Spleen (tissue), 11 donors: ENCODE data around the gene NAB1. TPM values are rescaled to one million over a fixed set of nuclear protein-coding genes. Genes with fewer than 3 reads are reported as not detected.

Source experiments
- DNase-seq: peaks from one replicate; pipeline ENCODE4 v3.0.0-alpha.2; 2020
- H3K27ac ChIP-seq, 8 donors: fragments of 200-600 bp; sonication (generic) in 7 of 8; 1 replicate in 4 of 8; 2 replicates in 4 of 8; pipeline versions ENCODE4 v1.5.0 to v1.8.0; 2016 to 2021; ENCODE audit warnings: inconsistent platforms in 4 of 8, mild to moderate bottlenecking in 4 of 8, moderate library complexity in 1 of 8
- H3K27me3 ChIP-seq, 7 donors: fragments of 200-600 bp; sonication (generic) in 6 of 7; replicated peaks in 1 of 7; 1 replicate in 4 of 7; 2 replicates in 3 of 7; pipeline versions ENCODE4 v1.5.0 to v1.8.0; 2016 to 2021; ENCODE audit warnings: inconsistent platforms in 3 of 7, mild to moderate bottlenecking in 1 of 7
- H3K36me3 ChIP-seq, 6 donors: fragments of 200-600 bp; sonication (generic) in 5 of 6; 1 replicate in 4 of 6; 2 replicates in 2 of 6; pipeline versions ENCODE4 v1.5.0 to v1.8.0; 2016 to 2021; ENCODE audit warnings: inconsistent platforms in 2 of 6
- H3K4me1 ChIP-seq, 6 donors: fragments of 200-600 bp; sonication (generic) in 5 of 6; 1 replicate in 3 of 6; 2 replicates in 3 of 6; pipeline versions ENCODE4 v1.5.0 to v1.8.0; 2016 to 2021; ENCODE audit warnings: inconsistent platforms in 3 of 6
- H3K4me3 ChIP-seq, 8 donors: fragments of 200-600 bp; sonication (generic) in 7 of 8; 1 replicate in 4 of 8; 2 replicates in 4 of 8; pipeline versions ENCODE4 v1.5.0 to v1.8.0; 2016 to 2021; ENCODE audit warnings: inconsistent platforms in 4 of 8, mild to moderate bottlenecking in 4 of 8, moderate library complexity in 2 of 8
- H3K9me3 ChIP-seq, 8 donors: fragments of 200-600 bp; sonication (generic) in 7 of 8; 1 replicate in 4 of 8; 2 replicates in 4 of 8; pipeline versions ENCODE4 v1.5.0 to v1.8.0; 2016 to 2021; ENCODE audit warnings: inconsistent platforms in 4 of 8
- POLR2A ChIP-seq, 3 donors: fragments of 450-650 bp; IDR thresholded peaks; one replicate each; pipeline ENCODE4 v1.5.1; 2017; ENCODE audit warnings: antibody characterized with exemption in 3 of 3, mild to moderate bottlenecking in 1 of 3
- POLR2AphosphoS5 ChIP-seq, 3 donors: sonication (generic); formaldehyde crosslinking; IDR thresholded peaks; one replicate each; pipeline ENCODE4 v1.5.1; 2017; ENCODE audit warnings: antibody characterized with exemption in 3 of 3
- WGBS, 5 donors: extraction: QIAGEN DNeasy Blood & Tissue Kit in 3 of 5; methylation state at CpG; one replicate each; pipeline versions ENCODE4 v1.1.5 to v1.1.7; 2013 to 2018; 5-methylcytosine and 5-hydroxymethylcytosine counted together
- intact Hi-C: fragments of 100-400 bp; cut with DNase I; formaldehyde crosslinking; loops from one replicate; pipeline ENCODE4 v1.15.0; 2023; ENCODE audit warnings: low total_unique reads
- polyA plus RNA-seq, 3 donors: library from polyadenylated mRNA; stranded (reverse); fragments of 200-250 nt; gene quantifications; one replicate each; pipeline ENCODE4 v1.2.1, GENCODE V29; 2013
- total RNA-seq, 7 donors: library from RNA; depleted of rRNA in 3 of 7; stranded (reverse); fragments of >200 nt in 3 of 7; fragmentation: NEBNext Ultra II Directional in 4 of 7; extraction: Animal tissue kit (Norgen Biotek cat#: 25700) in 4 of 7; gene quantifications; one replicate each; pipeline versions ENCODE4 v1.1.0 to v1.2.1, GENCODE V29; 2016 to 2021
- TF ChIP-seq, protein P1 (sequence below), 11 experiments: fragments of 200-600 bp in 7 of 11; fragments of 450-650 bp in 4 of 11; sonication (generic) in 4 of 11; IDR thresholded peaks in 8 of 11; conservative IDR thresholded peaks in 3 of 11; 1 replicate in 7 of 11; 2 replicates in 4 of 11; pipeline versions ENCODE4 v1.4.0 to v1.8.0; 2016 to 2021; ENCODE audit warnings: antibody characterized with exemption in 11 of 11, inconsistent platforms in 4 of 11, mild to moderate bottlenecking in 1 of 11
- donor health status: healthy with polysubstance abuse.
- donor health status: DM: no; HTN: no; CAD: no; lungs with moderate emphysema.
- donor health status: DM: no; HTN: no; CAD: no.
- donor health status: Bipolar disorder and iron deficiency.
- donor health status: healthy.
- donor health status: DM: no; HTN: no; CAD: no.
- donor health status: DM: yes; HTN: yes; CAD: no.

NAB1 gene
- total and polyA plus RNA-seq, 10 donors = 8.8 to 44.7 (median 27.9) TPM

DNA sequence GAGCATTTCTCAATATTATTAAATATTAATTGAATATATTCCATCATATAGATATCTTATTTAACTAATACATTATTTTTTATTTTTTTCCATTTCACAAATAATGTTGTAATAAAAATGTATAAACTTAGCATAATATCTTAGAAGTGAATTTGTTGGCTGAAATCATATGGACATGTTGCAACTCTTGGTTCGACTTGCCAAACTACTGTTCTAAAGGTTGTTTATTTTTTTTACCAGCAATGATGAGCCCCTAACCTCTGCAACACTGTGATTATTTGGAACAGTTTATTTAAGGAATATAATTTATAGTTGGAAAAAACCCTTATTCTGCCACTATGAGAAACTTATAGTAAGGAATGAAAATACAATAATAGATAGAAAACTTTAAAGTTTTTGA lies 8.8 kb upstream of the NAB1 start:
- Histone ChIP-seq H3K27ac (no peak overlapping the region), H3K27me3 (no peaks in the 10 kb centered on the region), H3K4me1 (peaks cover 0 to 30% (median 15%) of the 10 kb centered on the region in 6 donors), H3K36me3 (no peaks in the 10 kb centered on the region), H3K4me3 (no peak overlapping the region), H3K9me3 (no peaks in the 10 kb centered on the region)
- WGBS, 5 donors = 49 to 94% (median 70%) methylated on average over 1 of the region's 1 CpG
- intact Hi-C loops = loop anchor here (10.0 kb wide), 1 partner anchor 105 kb away; the partner anchor contains the start of gene NEMP2
- DNase-seq = no peak
- TF ChIP-seq POLR2A (IDR thresholded peaks at IDR 0.05) = no peak
- no peak for TF ChIP-seq POLR2AphosphoS5 (IDR thresholded peaks at IDR 0.05)
- TF ChIP-seq, protein P1, sequence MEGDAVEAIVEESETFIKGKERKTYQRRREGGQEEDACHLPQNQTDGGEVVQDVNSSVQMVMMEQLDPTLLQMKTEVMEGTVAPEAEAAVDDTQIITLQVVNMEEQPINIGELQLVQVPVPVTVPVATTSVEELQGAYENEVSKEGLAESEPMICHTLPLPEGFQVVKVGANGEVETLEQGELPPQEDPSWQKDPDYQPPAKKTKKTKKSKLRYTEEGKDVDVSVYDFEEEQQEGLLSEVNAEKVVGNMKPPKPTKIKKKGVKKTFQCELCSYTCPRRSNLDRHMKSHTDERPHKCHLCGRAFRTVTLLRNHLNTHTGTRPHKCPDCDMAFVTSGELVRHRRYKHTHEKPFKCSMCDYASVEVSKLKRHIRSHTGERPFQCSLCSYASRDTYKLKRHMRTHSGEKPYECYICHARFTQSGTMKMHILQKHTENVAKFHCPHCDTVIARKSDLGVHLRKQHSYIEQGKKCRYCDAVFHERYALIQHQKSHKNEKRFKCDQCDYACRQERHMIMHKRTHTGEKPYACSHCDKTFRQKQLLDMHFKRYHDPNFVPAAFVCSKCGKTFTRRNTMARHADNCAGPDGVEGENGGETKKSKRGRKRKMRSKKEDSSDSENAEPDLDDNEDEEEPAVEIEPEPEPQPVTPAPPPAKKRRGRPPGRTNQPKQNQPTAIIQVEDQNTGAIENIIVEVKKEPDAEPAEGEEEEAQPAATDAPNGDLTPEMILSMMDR (IDR thresholded peaks at IDR 0.05 in 8 of 11, conservative IDR thresholded peaks at IDR 0.05 in 3 of 11) = no peak

DNA sequence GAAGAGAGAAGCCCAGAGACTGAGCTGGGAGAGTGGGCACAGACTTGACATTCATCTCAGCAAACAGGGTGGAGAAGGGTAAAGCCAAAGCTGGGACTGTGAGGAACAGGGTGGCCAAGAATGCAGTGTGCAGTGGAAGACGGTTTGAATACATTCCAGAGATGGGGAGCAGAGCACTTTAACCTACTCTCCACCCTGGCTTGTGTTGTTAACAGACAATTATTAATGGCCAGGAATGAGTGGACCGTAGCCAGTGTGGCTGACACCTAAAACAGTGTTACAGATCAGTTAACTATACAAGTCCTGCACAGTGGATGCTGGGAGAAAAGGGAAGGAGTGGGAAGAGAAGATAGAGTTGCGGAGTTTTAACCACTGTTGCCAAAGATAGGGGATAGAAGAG lies 7.4 kb upstream of the NAB1 start:
- no peaks in the 10 kb centered on the region for H3K27me3 ChIP-seq
- H3K4me3 ChIP-seq = no peak overlapping the region
- WGBS, 5 donors = 82 to 97% (median 89%) methylated on average over 3 of the region's 3 CpGs
- H3K36me3 ChIP-seq = no peaks in the 10 kb centered on the region
- H3K27ac ChIP-seq = no peak overlapping the region
- intact Hi-C loops = loop anchor here (10.0 kb wide), 1 partner anchor 107 kb away; the partner anchor contains the start of gene NEMP2
- TF ChIP-seq, protein P1 (IDR thresholded peaks at IDR 0.05 in 8 of 11, conservative IDR thresholded peaks at IDR 0.05 in 3 of 11) = no peak
- TF ChIP-seq POLR2AphosphoS5 (IDR thresholded peaks at IDR 0.05) (no peak), POLR2A (IDR thresholded peaks at IDR 0.05) (no peak)
- H3K4me1 ChIP-seq = peaks cover 0 to 29% (median 16%) of the 10 kb centered on the region in 6 donors
- no peak for DNase-seq
- H3K9me3 ChIP-seq = no peaks in the 10 kb centered on the region

DNA sequence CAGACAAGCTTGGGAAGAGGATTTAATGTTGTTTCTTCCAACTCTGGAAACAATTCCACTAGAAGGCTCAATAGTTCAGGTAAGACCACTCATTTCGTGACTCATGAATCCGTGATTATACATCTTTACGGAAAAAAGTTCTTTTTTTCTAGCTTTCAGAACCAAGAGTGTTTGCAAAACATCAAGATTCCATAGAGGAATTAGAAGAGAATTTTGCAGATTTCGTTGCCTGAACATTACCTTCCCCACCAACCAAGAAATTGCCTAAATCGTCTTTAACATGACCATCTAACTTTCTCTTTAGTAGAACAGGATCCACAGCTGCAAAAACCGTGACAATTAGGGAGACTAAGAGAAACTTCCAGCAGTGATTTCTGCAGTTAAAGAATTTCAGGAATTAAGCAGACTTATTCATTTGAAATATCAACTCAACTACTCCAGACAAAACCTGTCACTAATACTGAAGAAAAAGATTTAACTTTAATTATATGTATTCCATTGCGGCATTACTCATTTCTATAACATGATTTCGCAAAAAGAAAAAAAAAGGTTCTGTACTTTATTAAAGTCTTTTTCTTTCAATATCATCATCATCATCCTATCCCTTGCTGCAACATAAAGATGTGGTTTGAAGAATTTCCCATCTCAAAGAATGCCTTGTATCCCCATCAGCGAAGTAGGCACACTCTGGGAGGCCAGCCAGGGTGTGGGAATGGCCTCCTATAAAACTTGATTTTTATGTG lies 1.9 kb upstream of the NAB1 start:
- no peak for DNase-seq
- Histone ChIP-seq H3K36me3 (no peaks in the 10 kb centered on the region), H3K4me3 (peak overlapping the region in 1 of 8 donors; percentile 93), H3K27ac (peak overlapping the region in 6 of 8 donors; percentile 12 to 98 (median 95)), H3K27me3 (no peaks in the 10 kb centered on the region), H3K9me3 (no peaks in the 10 kb centered on the region), H3K4me1 (peaks cover 11 to 43% (median 31%) of the 10 kb centered on the region in 6 donors)
- intact Hi-C loops = loop anchor here (10.0 kb wide), 1 partner anchor 112 kb away; the partner anchor contains the start of gene NEMP2
- no peak for TF ChIP-seq POLR2AphosphoS5 (IDR thresholded peaks at IDR 0.05)
- no peak for TF ChIP-seq POLR2A (IDR thresholded peaks at IDR 0.05)
- TF ChIP-seq, protein P1 (IDR thresholded peaks at IDR 0.05 in 8 of 11, conservative IDR thresholded peaks at IDR 0.05 in 3 of 11) = no peak
- 64 to 74% (median 70%) methylated on average over 9 of the region's 9 CpGs for WGBS, 5 donors
